Kidney (tissue), 14 donors: ENCODE results near the gene ATF7. TPM values are rescaled to one million over a fixed set of nuclear protein-coding genes. Genes with fewer than 3 reads are reported as not detected.

Experiments used
- DNase-seq, 5 donors: peaks; one replicate each; pipeline ENCODE4 v3.0.0-alpha.2; 2013 to 2020
- FAIRE-seq: peaks from 2 replicates; lab custom pipeline; 2012; peaks lifted over from hg19 to GRCh38; lab: Jason Lieb, UNC
- H3K27ac ChIP-seq, 2 donors: one replicate each; pipeline ENCODE4 v1.7.0; 2013; ENCODE audit warnings: low read depth in 2 of 2, low read length in 2 of 2, inconsistent platforms in 1 of 2
- H3K27me3 ChIP-seq: one replicate; pipeline ENCODE4 v1.7.1; 2013; ENCODE audit warnings: low read length, inconsistent platforms; ENCODE audit not compliant: control insufficient read depth, insufficient read depth
- H3K36me3 ChIP-seq, 3 donors: one replicate each; pipeline versions ENCODE4 v1.7.0 to v1.7.1; 2013; ENCODE audit warnings: low read length in 3 of 3, control low read depth in 1 of 3, inconsistent platforms in 1 of 3; ENCODE audit not compliant: insufficient read depth in 3 of 3, control insufficient read depth in 2 of 3
- H3K4me1 ChIP-seq, 3 donors: one replicate each; pipeline versions ENCODE4 v1.7.0 to v1.7.1; 2013; ENCODE audit warnings: low read length in 3 of 3, inconsistent platforms in 1 of 3, low read depth in 1 of 3; ENCODE audit not compliant: control insufficient read depth in 2 of 3, insufficient read depth in 2 of 3
- H3K4me3 ChIP-seq, 3 donors: one replicate each; pipeline versions ENCODE4 v1.7.0 to v1.8.1; 2013; ENCODE audit warnings: low read length in 3 of 3, control low read depth in 1 of 3, inconsistent platforms in 1 of 3
- H3K9ac ChIP-seq, 3 donors: one replicate each; pipeline versions ENCODE4 v1.7.0 to v1.7.1; 2013; ENCODE audit warnings: low read length in 3 of 3, control low read depth in 1 of 3, inconsistent platforms in 1 of 3
- H3K9me3 ChIP-seq, 3 donors: one replicate each; pipeline versions ENCODE4 v1.7.0 to v1.7.1; 2013; ENCODE audit warnings: low read length in 3 of 3, control low read depth in 1 of 3, inconsistent platforms in 1 of 3; ENCODE audit not compliant: control insufficient read depth in 2 of 3, insufficient read depth in 1 of 3
- CTCF ChIP-seq: IDR thresholded peaks from 3 replicates; pipeline ENCODE4 v1.5.1; 2012; ENCODE audit warnings: mild to moderate bottlenecking, moderate library complexity, borderline replicate concordance; ENCODE audit not compliant: insufficient read depth; ENCODE audit errors: extremely low read depth
- intact Hi-C: fragments of 100-400 bp; cut with DNase I; formaldehyde crosslinking; loops from one replicate; pipeline ENCODE4 v1.11.1; 2022
- polyA plus RNA-seq: library from polyadenylated mRNA; stranded (reverse); fragments of 350-450 nt; fragmentation: Illumina TruSeq; extraction: RNeasy Lipid Tissue Mini Kit (QIAGEN cat#74804); gene quantifications from one replicate; pipeline ENCODE4 v1.2.3, GENCODE V29; 2014; ENCODE audit warnings: low read depth, low replicate concordance; ENCODE audit not compliant: insufficient read depth
- total RNA-seq: library from RNA; stranded (reverse); fragmentation: NEBNext Ultra II Directional; extraction: Animal tissue kit (Norgen Biotek cat#: 25700); gene quantifications from one replicate; pipeline ENCODE4 v1.2.1, GENCODE V29; 2021
- donor health status: control.
- donor health status: control.
- donor health status: control.
- donor health status: control.
- donor health status: control.
- donor health status: DM: yes; HTN: yes; CAD: no.
- donor health status: Normal renal cell carcinoma (clear cell type).

The ATF7 gene
- total and polyA plus RNA-seq, 2 donors from 2014 or later, result 16.2 to 54.7 TPM

- DNase-seq (no peak), FAIRE-seq (no peak)
- Histone ChIP-seq H3K4me3 (no peak overlapping the region), H3K9me3 (no peaks in the 10 kb centered on the region), H3K36me3 (no peaks in the 10 kb centered on the region), H3K27ac (no peak overlapping the region), H3K4me1 (peaks cover 5 to 21% (median 17%) of the 10 kb centered on the region in 3 donors), H3K27me3 (no peaks in the 10 kb centered on the region), H3K9ac (no peak overlapping the region)
- TF ChIP-seq CTCF, result no peak
- intact Hi-C loops, result no loop called here
Observed at GRCh38 chr12:53622724-53623123, 3.5 kb downstream of the ATF7 start.

- Histone ChIP-seq H3K4me1 (peaks cover 0 to 8% (median 7%) of the 10 kb centered on the region in 3 donors), H3K27me3 (no peaks in the 10 kb centered on the region), H3K9ac (peak overlapping the region in 1 of 3 donors; percentile 48), H3K36me3 (no peaks in the 10 kb centered on the region), H3K9me3 (no peaks in the 10 kb centered on the region), H3K27ac (peak overlapping the region in 1 of 2 donors; percentile 67), H3K4me3 (peak overlapping the region in 2 of 3 donors; percentile 29 to 35)
- no peak for FAIRE-seq
- DNase-seq, result peak in 1 of 5 donors; percentile 10
- TF ChIP-seq CTCF, result no peak
- intact Hi-C loops, result no loop called here
Observed at GRCh38 chr12:53618275-53618674, 7.9 kb downstream of the ATF7 start.

- Histone ChIP-seq H3K27me3 (no peaks in the 10 kb centered on the region), H3K27ac (no peak overlapping the region), H3K4me3 (no peak overlapping the region), H3K4me1 (peaks cover 0 to 5% (median 2%) of the 10 kb centered on the region in 3 donors), H3K36me3 (no peaks in the 10 kb centered on the region), H3K9me3 (no peaks in the 10 kb centered on the region), H3K9ac (no peak overlapping the region)
- FAIRE-seq (peak; percentile 15), DNase-seq (no peak)
- TF ChIP-seq CTCF, result no peak
- intact Hi-C loops, result no loop called here
Observed at GRCh38 chr12:53617700-53618099, 8.5 kb downstream of the ATF7 start.

GRCh38 chr12:53616950-53617349 lies 9.2 kb downstream of the ATF7 start:
- no peaks in the 10 kb centered on the region for H3K9me3 ChIP-seq
- H3K4me3 ChIP-seq, result no peak overlapping the region
- H3K4me1 ChIP-seq, result peaks cover 0 to 3% (median 0%) of the 10 kb centered on the region in 3 donors
- H3K36me3 ChIP-seq, result no peaks in the 10 kb centered on the region
- DNase-seq, result no peak
- TF ChIP-seq CTCF, result no peak
- intact Hi-C loops, result no loop called here
- no peak overlapping the region for H3K27ac ChIP-seq
- H3K9ac ChIP-seq, result no peak overlapping the region
- no peak for FAIRE-seq
- no peaks in the 10 kb centered on the region for H3K27me3 ChIP-seq
